Colonic mucosa (tissue), 4 donors: ENCODE measurements around the gene TMEM9. TPM values are rescaled to one million over a fixed set of nuclear protein-coding genes. Genes with fewer than 3 reads are reported as not detected.

Experiments used
- DNase-seq: peaks from one replicate; pipeline ENCODE4 v3.0.0-alpha.2; 2020
- H3K27ac ChIP-seq: fragments of 200-600 bp; one replicate; pipeline ENCODE4 v1.8.0; 2021
- H3K27me3 ChIP-seq: fragments of 200-600 bp; one replicate; pipeline ENCODE4 v1.8.0; 2021
- H3K36me3 ChIP-seq: fragments of 200-600 bp; one replicate; pipeline ENCODE4 v1.8.0; 2021
- H3K4me1 ChIP-seq: fragments of 200-600 bp; one replicate; pipeline ENCODE4 v1.8.0; 2021; ENCODE audit warnings: mild to moderate bottlenecking
- H3K4me3 ChIP-seq: fragments of 200-600 bp; one replicate; pipeline ENCODE4 v1.8.0; 2021
- H3K9ac ChIP-seq, 2 donors: one replicate each; pipeline ENCODE4 v1.7.0; 2013; ENCODE audit warnings: control low read depth in 2 of 2, low read depth in 2 of 2, low read length in 2 of 2
- H3K9me3 ChIP-seq: fragments of 200-600 bp; one replicate; pipeline ENCODE4 v1.8.0; 2021
- CTCF ChIP-seq: fragments of 200-600 bp; IDR thresholded peaks from one replicate; pipeline ENCODE4 v1.8.0; 2022; ENCODE audit warnings: antibody characterized with exemption, mild to moderate bottlenecking
- intact Hi-C: fragments of 100-400 bp; cut with DNase I; formaldehyde crosslinking; loops from one replicate; pipeline ENCODE4 v1.14.1; 2022
- total RNA-seq, 2 donors: library from RNA; stranded (reverse); fragmentation: NEBNext Ultra II Directional in 1 of 2; extraction: Animal tissue kit (Norgen Biotek cat#: 25700) in 1 of 2; gene quantifications; one replicate each; pipeline ENCODE4 v1.2.1, GENCODE V29; 2021
- donor health status: healthy.
- donor health status: DM: no; HTN: no; CAD: no.
- donor health status: DM: no; HTN: no; CAD: no.

The TMEM9 gene
- total RNA-seq, 2 donors from 2014 or later: 35.4 to 38.2 TPM

- TF ChIP-seq CTCF: no peak
- H3K27ac ChIP-seq: no peak overlapping the region
- H3K9me3 ChIP-seq: no peaks in the 10 kb centered on the region
- peaks cover 5% of the 10 kb centered on the region for H3K27me3 ChIP-seq
- no peak for DNase-seq
- intact Hi-C loops: loop anchor here (1.0 kb wide), 1 partner anchor 142 kb away; no protein-coding TSS in a partner anchor
- H3K9ac ChIP-seq: no peak overlapping the region
- no peaks in the 10 kb centered on the region for H3K36me3 ChIP-seq
- peak overlapping the region; percentile 51 for H3K4me3 ChIP-seq
- no peaks in the 10 kb centered on the region for H3K4me1 ChIP-seq
Measured at GRCh38 chr1:201113451-201114244, 40.6 kb downstream of the TMEM9 start.

DNA sequence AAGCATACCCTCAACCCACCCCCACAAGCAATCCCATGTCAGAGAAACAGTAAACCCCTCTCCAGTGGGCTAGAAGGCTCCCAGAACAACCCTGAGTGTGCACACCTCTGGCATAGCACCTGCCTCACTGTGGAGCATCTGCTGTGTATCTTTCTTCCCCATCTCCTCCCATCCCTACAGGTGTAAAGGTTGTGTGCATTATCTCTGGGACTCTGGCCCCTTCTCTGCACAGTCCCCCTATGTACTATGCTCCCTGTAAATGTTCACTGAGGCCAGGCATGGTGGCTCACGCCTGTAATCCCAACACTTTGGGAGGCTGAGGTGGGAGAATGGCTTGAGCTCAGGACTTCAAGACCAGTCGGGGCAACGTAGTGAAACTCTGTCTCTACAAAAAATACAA lies 41.3 kb downstream of the TMEM9 start:
- peaks cover 5% of the 10 kb centered on the region for H3K27me3 ChIP-seq
- DNase-seq: no peak
- intact Hi-C loops: no loop called here
- H3K9me3 ChIP-seq: no peaks in the 10 kb centered on the region
- no peak overlapping the region for H3K9ac ChIP-seq
- H3K4me1 ChIP-seq: no peaks in the 10 kb centered on the region
- no peak for TF ChIP-seq CTCF
- no peak overlapping the region for H3K4me3 ChIP-seq
- H3K27ac ChIP-seq: no peak overlapping the region
- H3K36me3 ChIP-seq: no peaks in the 10 kb centered on the region

- Histone ChIP-seq H3K27ac (no peak within 1 kb of the TSS), H3K4me1 (no peaks in the 10 kb centered on the region), H3K27me3 (peaks cover 5% of the 10 kb centered on the region), H3K9ac (no peak within 1 kb of the TSS), H3K4me3 (no peak within 1 kb of the TSS), H3K9me3 (no peaks in the 10 kb centered on the region), H3K36me3 (no peaks in the 10 kb centered on the region)
- no peak for TF ChIP-seq CTCF
- intact Hi-C loops: no loop called here
- DNase-seq: no peak
Measured at GRCh38 chr1:201112173-201112731, 42.0 kb downstream of the TMEM9 start, which contains the start of gene CACNA1S. CACNA1S (minus strand) TSS chr1:201112426; CDS start chr1:201112339, 87 bp downstream.

GRCh38 chr1:201111672-201112071 lies 42.6 kb downstream of the TMEM9 start:
- no peaks in the 10 kb centered on the region for H3K36me3 ChIP-seq
- no peak overlapping the region for H3K27ac ChIP-seq
- H3K9me3 ChIP-seq: no peaks in the 10 kb centered on the region
- H3K4me3 ChIP-seq: no peak overlapping the region
- no peak overlapping the region for H3K9ac ChIP-seq
- H3K4me1 ChIP-seq: no peaks in the 10 kb centered on the region
- H3K27me3 ChIP-seq: peaks cover 5% of the 10 kb centered on the region
- intact Hi-C loops: no loop called here
- no peak for DNase-seq
- no peak for TF ChIP-seq CTCF

DNA sequence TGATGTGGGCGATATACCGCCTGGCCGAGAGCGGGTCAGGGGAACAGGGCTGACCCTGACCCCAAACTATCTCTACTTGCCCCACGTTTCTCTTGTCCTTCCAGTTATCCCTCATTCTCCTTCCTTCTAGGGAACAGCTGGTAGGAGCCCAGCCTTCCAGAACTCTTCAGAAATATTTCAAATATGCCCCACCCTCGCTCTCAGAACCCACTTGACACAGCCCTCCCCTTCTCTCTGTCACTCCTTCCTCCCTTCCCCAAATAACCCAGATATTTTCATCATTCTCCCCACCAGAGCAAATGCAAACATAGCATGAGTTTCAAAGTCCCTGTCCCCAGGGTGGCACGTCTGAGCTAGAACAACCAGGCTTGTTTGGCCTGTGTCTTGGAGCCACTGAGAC lies 43.1 kb downstream of the TMEM9 start:
- no peaks in the 10 kb centered on the region for H3K4me1 ChIP-seq
- intact Hi-C loops: no loop called here
- no peak for TF ChIP-seq CTCF
- H3K27ac ChIP-seq: no peak overlapping the region
- no peak overlapping the region for H3K4me3 ChIP-seq
- H3K36me3 ChIP-seq: no peaks in the 10 kb centered on the region
- H3K9me3 ChIP-seq: no peaks in the 10 kb centered on the region
- no peak for DNase-seq
- peaks cover 5% of the 10 kb centered on the region for H3K27me3 ChIP-seq
- H3K9ac ChIP-seq: no peak overlapping the region
